Measurements from ENCODE around the gene IL1RAPL1. TPM values are rescaled to one million over a fixed set of nuclear protein-coding genes. Genes with fewer than 3 reads are reported as not detected.

The IL1RAPL1 gene
- total RNA-seq, 3 donors from 2014 or later = 0.34 to 0.79 TPM; not detected in 1

- intact Hi-C loops (cut with DNase I, micrococcal nuclease) = no loop called here
- TF ChIP-seq, protein P1, sequence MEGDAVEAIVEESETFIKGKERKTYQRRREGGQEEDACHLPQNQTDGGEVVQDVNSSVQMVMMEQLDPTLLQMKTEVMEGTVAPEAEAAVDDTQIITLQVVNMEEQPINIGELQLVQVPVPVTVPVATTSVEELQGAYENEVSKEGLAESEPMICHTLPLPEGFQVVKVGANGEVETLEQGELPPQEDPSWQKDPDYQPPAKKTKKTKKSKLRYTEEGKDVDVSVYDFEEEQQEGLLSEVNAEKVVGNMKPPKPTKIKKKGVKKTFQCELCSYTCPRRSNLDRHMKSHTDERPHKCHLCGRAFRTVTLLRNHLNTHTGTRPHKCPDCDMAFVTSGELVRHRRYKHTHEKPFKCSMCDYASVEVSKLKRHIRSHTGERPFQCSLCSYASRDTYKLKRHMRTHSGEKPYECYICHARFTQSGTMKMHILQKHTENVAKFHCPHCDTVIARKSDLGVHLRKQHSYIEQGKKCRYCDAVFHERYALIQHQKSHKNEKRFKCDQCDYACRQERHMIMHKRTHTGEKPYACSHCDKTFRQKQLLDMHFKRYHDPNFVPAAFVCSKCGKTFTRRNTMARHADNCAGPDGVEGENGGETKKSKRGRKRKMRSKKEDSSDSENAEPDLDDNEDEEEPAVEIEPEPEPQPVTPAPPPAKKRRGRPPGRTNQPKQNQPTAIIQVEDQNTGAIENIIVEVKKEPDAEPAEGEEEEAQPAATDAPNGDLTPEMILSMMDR (IDR thresholded peaks at IDR 0.05) = no peak
- no peak for DNase-seq
- H3K36me3 ChIP-seq (ENCODE audit: low read depth) = no peaks in the 10 kb centered on the region
- no peaks in the 10 kb centered on the region for H3K9me3 ChIP-seq
- no peak for ATAC-seq
- no peaks in the 10 kb centered on the region for H3K4me1 ChIP-seq (ENCODE audit: low read depth)
- no peak overlapping the region for H3K4me3 ChIP-seq
These were observed 39.3 kb downstream of the IL1RAPL1 start for GRCh38 chrX:28626515-28626914.

DNA sequence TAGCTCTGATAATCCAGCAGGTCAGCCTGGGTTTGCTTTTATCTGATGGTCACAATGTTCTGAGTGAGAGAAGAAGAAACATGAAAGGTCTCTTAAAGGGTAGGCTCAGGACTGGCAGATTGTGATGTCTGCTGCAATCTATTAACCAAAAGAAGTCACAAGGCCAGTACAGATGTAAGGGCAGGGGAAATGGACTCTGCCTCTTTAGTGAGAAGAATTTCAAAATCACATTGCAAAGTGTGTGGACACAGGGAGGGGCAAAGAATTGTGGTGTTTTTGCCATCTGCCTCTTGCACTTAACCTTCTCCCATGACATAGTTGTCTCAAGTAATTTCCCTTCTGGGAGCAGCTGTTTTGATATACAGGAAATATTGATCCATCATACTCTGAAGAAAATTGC lies 40.9 kb downstream of the IL1RAPL1 start:
- ATAC-seq = no peak
- no peak overlapping the region for H3K4me3 ChIP-seq
- TF ChIP-seq, protein P1 (IDR thresholded peaks at IDR 0.05) = no peak
- no peaks in the 10 kb centered on the region for H3K36me3 ChIP-seq (ENCODE audit: low read depth)
- H3K9me3 ChIP-seq = no peaks in the 10 kb centered on the region
- H3K4me1 ChIP-seq (ENCODE audit: low read depth) = no peaks in the 10 kb centered on the region
- no peak for DNase-seq
- intact Hi-C loops (cut with DNase I, micrococcal nuclease) = no loop called here

DNA sequence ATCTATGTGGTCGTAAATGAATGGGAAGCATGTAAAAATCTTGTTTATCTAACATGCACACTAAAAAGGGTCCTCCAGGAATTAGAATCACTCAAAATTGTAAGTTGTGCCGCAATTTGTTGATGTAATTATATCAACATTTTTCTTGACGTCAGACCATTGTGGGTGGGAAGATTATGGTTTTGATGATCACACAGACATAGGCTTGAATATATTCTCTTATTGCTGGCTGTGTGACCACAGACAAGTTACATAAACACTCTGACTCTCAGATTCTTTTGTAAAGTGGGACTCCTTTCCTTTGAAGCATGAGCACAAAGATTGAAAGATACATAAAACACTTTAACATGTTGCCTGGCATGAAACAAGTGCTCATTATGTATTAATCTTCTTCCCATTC lies 51.5 kb downstream of the IL1RAPL1 start:
- Histone ChIP-seq H3K36me3 (ENCODE audit: low read depth) (no peaks in the 10 kb centered on the region), H3K9me3 (no peaks in the 10 kb centered on the region), H3K4me1 (ENCODE audit: low read depth) (no peaks in the 10 kb centered on the region), H3K4me3 (no peak overlapping the region)
- ATAC-seq = no peak
- intact Hi-C loops (cut with DNase I, micrococcal nuclease) = no loop called here
- no peak for DNase-seq
- TF ChIP-seq, protein P1 (IDR thresholded peaks at IDR 0.05) = no peak

- intact Hi-C loops (cut with DNase I, micrococcal nuclease) = no loop called here
- no peak for DNase-seq
- Histone ChIP-seq H3K36me3 (ENCODE audit: low read depth) (no peaks in the 10 kb centered on the region), H3K4me1 (ENCODE audit: low read depth) (no peaks in the 10 kb centered on the region), H3K4me3 (no peak overlapping the region), H3K9me3 (no peaks in the 10 kb centered on the region)
- ATAC-seq = no peak
- TF ChIP-seq, protein P1 (IDR thresholded peaks at IDR 0.05) = no peak
These were observed 52.2 kb downstream of the IL1RAPL1 start for GRCh38 chrX:28639451-28639850.

- TF ChIP-seq, protein P1 (IDR thresholded peaks at IDR 0.05) = no peak
- no peaks in the 10 kb centered on the region for H3K36me3 ChIP-seq (ENCODE audit: low read depth)
- no peaks in the 10 kb centered on the region for H3K4me1 ChIP-seq (ENCODE audit: low read depth)
- no peak overlapping the region for H3K4me3 ChIP-seq
- DNase-seq = no peak
- intact Hi-C loops (cut with DNase I, micrococcal nuclease) = no loop called here
- no peaks in the 10 kb centered on the region for H3K9me3 ChIP-seq
- no peak for ATAC-seq
These were observed 62.3 kb downstream of the IL1RAPL1 start for GRCh38 chrX:28649541-28649940.

DNA sequence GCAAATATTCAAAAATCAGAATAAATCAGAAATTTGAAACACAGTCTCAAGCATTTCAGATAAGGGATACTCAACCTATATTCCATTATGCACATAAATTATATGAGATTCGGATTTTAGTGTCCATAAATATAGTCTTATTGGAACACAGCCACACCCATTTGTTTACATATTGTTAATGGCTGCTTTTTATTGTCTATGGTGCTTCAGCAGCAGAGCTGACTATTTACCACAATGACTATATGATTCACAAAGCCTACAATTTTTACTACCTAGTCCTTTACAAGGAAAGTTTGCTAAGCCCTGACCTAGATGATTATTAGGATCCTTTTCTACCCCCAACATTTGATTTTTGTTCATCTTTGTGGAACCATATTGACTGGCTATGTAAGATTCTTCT lies 63.9 kb downstream of the IL1RAPL1 start:
- H3K9me3 ChIP-seq = no peaks in the 10 kb centered on the region
- intact Hi-C loops (cut with DNase I, micrococcal nuclease) = no loop called here
- H3K4me1 ChIP-seq (ENCODE audit: low read depth) = no peaks in the 10 kb centered on the region
- TF ChIP-seq, protein P1 (IDR thresholded peaks at IDR 0.05) = no peak
- no peaks in the 10 kb centered on the region for H3K36me3 ChIP-seq (ENCODE audit: low read depth)
- no peak for ATAC-seq
- H3K4me3 ChIP-seq = no peak overlapping the region
- DNase-seq = no peak

All from mucosa of descending colon (tissue), 3 donors.